ENCODE results near the gene TTC3.

The TTC3 gene

DNA sequence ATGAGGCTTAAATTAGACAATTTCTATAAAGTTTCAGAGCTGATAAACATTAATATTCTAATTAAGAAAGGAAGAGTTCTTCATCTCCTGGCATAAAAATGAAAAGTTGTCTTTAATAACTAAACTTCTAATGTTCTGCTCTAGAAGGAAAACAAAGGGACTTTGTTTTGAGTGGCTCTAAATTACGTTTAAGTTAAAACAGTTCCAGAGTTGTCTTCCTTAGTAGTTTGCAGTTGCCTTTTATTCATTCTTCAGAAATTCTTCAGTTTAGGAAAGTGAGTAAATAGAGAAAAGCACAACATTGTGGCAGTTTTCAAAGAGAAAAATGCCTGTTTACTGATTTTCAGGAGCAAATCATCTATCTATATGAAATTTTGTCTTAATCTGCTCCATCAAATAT lies 86.9 kb downstream of the TTC3 start:
- Histone ChIP-seq H3K4me3 (ENCODE audit: low read length) (no peak overlapping the region), H2AFZ (ENCODE audit: low read length) (no peak overlapping the region), H3F3A (ENCODE audit: insufficient read depth, low read length) (no peaks in the 10 kb centered on the region), H3K27me3 (replicated peaks; ENCODE audit: insufficient read depth, low read length) (no peaks in the 10 kb centered on the region), H3K9me2 (replicated peaks; ENCODE audit: insufficient read depth, low read length) (no peaks in the 10 kb centered on the region), H3K4me1 (ENCODE audit: low read length) (no peaks in the 10 kb centered on the region), H3K4me2 (ENCODE audit: low read depth, low read length) (no peak overlapping the region), H3K9me3 (replicated peaks; ENCODE audit: insufficient read depth, low read length) (no peaks in the 10 kb centered on the region), H3K27ac (ENCODE audit: low read length) (no peak overlapping the region), H4K20me1 (ENCODE audit: insufficient read depth, low read length) (no peaks in the 10 kb centered on the region), H3K9ac (ENCODE audit: low read length) (no peak overlapping the region), H3K36me3 (replicated peaks; ENCODE audit: insufficient read depth, low read length) (no peaks in the 10 kb centered on the region), H3K79me2 (ENCODE audit: low read length) (no peaks in the 10 kb centered on the region)
- TF ChIP-seq EZH2phosphoT487 (IDR thresholded peaks at IDR 0.05; ENCODE audit: low read length), result no peak
- no peak for DNase-seq

DNA sequence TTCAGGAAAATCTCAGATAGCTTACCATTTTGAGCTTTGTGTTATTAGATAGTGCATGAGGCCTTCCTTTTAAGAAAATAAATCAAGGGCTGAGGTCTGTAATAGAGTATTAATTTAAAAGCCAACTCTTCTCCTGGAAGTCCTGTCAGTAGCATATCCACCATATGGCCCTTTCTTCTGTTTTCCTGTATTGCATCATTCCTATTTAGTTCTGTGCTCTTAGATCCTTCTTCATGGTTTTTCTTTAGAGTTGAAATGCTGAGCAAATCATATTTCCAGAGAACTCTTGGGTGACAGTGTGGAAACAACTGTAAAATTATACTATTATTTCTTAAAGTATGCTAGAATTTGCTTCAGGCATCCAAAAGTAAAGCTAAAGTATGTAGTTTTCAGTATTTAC lies 91.7 kb downstream of the TTC3 start:
- no peak for DNase-seq
- H3K9ac ChIP-seq (ENCODE audit: low read length), result no peak overlapping the region
- H3K27me3 ChIP-seq (replicated peaks; ENCODE audit: insufficient read depth, low read length), result no peaks in the 10 kb centered on the region
- H3K27ac ChIP-seq (ENCODE audit: low read length), result no peak overlapping the region
- no peaks in the 10 kb centered on the region for H3K79me2 ChIP-seq (ENCODE audit: low read length)
- H3K9me3 ChIP-seq (replicated peaks; ENCODE audit: insufficient read depth, low read length), result no peaks in the 10 kb centered on the region
- no peaks in the 10 kb centered on the region for H3K4me1 ChIP-seq (ENCODE audit: low read length)
- TF ChIP-seq EZH2phosphoT487 (IDR thresholded peaks at IDR 0.05; ENCODE audit: low read length), result no peak
- no peak for TF ChIP-seq EZH2 (optimal IDR thresholded peaks at IDR 0.05; ENCODE audit: low read depth, low read length)
- TF ChIP-seq, protein P1, sequence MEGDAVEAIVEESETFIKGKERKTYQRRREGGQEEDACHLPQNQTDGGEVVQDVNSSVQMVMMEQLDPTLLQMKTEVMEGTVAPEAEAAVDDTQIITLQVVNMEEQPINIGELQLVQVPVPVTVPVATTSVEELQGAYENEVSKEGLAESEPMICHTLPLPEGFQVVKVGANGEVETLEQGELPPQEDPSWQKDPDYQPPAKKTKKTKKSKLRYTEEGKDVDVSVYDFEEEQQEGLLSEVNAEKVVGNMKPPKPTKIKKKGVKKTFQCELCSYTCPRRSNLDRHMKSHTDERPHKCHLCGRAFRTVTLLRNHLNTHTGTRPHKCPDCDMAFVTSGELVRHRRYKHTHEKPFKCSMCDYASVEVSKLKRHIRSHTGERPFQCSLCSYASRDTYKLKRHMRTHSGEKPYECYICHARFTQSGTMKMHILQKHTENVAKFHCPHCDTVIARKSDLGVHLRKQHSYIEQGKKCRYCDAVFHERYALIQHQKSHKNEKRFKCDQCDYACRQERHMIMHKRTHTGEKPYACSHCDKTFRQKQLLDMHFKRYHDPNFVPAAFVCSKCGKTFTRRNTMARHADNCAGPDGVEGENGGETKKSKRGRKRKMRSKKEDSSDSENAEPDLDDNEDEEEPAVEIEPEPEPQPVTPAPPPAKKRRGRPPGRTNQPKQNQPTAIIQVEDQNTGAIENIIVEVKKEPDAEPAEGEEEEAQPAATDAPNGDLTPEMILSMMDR (IDR thresholded peaks at IDR 0.05; ENCODE audit: low read length), result no peak
- H3K4me2 ChIP-seq (ENCODE audit: low read depth, low read length), result no peak overlapping the region
- H2AFZ ChIP-seq (ENCODE audit: low read length), result no peak overlapping the region
- H4K20me1 ChIP-seq (ENCODE audit: insufficient read depth, low read length), result no peaks in the 10 kb centered on the region
- H3K4me3 ChIP-seq (ENCODE audit: low read length), result no peak overlapping the region
- H3K36me3 ChIP-seq (replicated peaks; ENCODE audit: insufficient read depth, low read length), result no peaks in the 10 kb centered on the region; the same call in 1 of the 2 replicates
- H3F3A ChIP-seq (ENCODE audit: insufficient read depth, low read length), result no peaks in the 10 kb centered on the region
- H3K9me2 ChIP-seq (replicated peaks; ENCODE audit: insufficient read depth, low read length), result no peaks in the 10 kb centered on the region

DNA sequence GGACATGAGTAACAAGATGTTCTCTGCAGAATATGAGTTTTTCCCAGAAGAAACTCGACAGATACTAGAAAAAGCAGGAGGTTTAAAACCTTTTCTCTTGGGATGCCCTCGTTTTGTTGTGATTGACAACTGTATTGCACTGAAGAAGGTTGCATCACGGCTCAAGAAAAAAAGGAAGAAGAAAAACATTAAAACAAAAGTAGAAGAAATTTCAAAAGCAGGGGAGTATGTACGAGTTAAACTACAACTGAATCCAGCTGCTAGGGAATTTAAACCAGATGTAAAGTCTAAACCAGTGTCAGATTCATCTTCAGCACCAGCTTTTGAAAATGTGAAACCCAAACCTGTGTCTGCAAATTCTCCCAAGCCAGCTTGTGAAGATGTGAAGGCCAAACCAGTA lies 92.5 kb downstream of the TTC3 start:
- Histone ChIP-seq H3F3A (ENCODE audit: insufficient read depth, low read length) (no peaks in the 10 kb centered on the region), H3K79me2 (ENCODE audit: low read length) (no peaks in the 10 kb centered on the region), H3K9me3 (replicated peaks; ENCODE audit: insufficient read depth, low read length) (no peaks in the 10 kb centered on the region), H2AFZ (ENCODE audit: low read length) (no peak overlapping the region), H3K4me2 (ENCODE audit: low read depth, low read length) (no peak overlapping the region), H3K9ac (ENCODE audit: low read length) (no peak overlapping the region), H3K4me1 (ENCODE audit: low read length) (no peaks in the 10 kb centered on the region), H3K27me3 (replicated peaks; ENCODE audit: insufficient read depth, low read length) (no peaks in the 10 kb centered on the region), H4K20me1 (ENCODE audit: insufficient read depth, low read length) (no peaks in the 10 kb centered on the region), H3K27ac (ENCODE audit: low read length) (no peak overlapping the region), H3K4me3 (ENCODE audit: low read length) (no peak overlapping the region), H3K36me3 (replicated peaks; ENCODE audit: insufficient read depth, low read length) (no peaks in the 10 kb centered on the region; the same call in 1 of the 2 replicates), H3K9me2 (replicated peaks; ENCODE audit: insufficient read depth, low read length) (no peaks in the 10 kb centered on the region)
- no peak for DNase-seq
- TF ChIP-seq EZH2 (optimal IDR thresholded peaks at IDR 0.05; ENCODE audit: low read depth, low read length), result no peak
- no peak for TF ChIP-seq EZH2phosphoT487 (IDR thresholded peaks at IDR 0.05; ENCODE audit: low read length)
- TF ChIP-seq, protein P1 (IDR thresholded peaks at IDR 0.05; ENCODE audit: low read length), result no peak

DNA sequence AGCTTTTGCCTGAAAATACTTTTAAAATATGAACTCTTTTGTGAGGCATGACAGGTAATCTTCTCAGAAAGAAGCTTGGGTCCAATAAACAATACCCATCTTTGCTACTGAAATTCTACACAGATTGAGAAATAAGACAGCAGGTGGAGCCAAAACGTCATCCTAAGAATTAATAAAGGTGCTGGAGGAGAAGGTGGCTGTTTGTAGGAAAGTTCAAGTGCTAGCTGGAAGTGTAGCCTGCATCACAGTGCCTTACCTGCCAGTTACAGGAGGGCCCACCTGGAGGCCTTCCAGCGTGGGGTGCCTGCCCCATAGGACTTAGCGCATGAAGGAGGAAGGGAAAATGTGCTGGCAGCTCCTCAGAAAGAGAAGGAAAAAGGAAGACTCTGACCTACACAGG lies 93.7 kb downstream of the TTC3 start:
- Histone ChIP-seq H3K36me3 (replicated peaks; ENCODE audit: insufficient read depth, low read length) (no peaks in the 10 kb centered on the region; the same call in 1 of the 2 replicates), H3K4me3 (ENCODE audit: low read length) (no peak overlapping the region), H4K20me1 (ENCODE audit: insufficient read depth, low read length) (no peaks in the 10 kb centered on the region), H3K9me2 (replicated peaks; ENCODE audit: insufficient read depth, low read length) (no peaks in the 10 kb centered on the region), H3K9ac (ENCODE audit: low read length) (no peak overlapping the region), H3F3A (ENCODE audit: insufficient read depth, low read length) (no peaks in the 10 kb centered on the region), H3K9me3 (replicated peaks; ENCODE audit: insufficient read depth, low read length) (no peaks in the 10 kb centered on the region), H3K27ac (ENCODE audit: low read length) (no peak overlapping the region), H3K4me1 (ENCODE audit: low read length) (no peaks in the 10 kb centered on the region), H3K79me2 (ENCODE audit: low read length) (no peaks in the 10 kb centered on the region), H2AFZ (ENCODE audit: low read length) (no peak overlapping the region), H3K4me2 (ENCODE audit: low read depth, low read length) (no peak overlapping the region), H3K27me3 (replicated peaks; ENCODE audit: insufficient read depth, low read length) (no peaks in the 10 kb centered on the region)
- TF ChIP-seq, protein P1 (IDR thresholded peaks at IDR 0.05; ENCODE audit: low read length), result peak; percentile 57
- TF ChIP-seq EZH2 (optimal IDR thresholded peaks at IDR 0.05; ENCODE audit: low read depth, low read length) (no peak), EZH2phosphoT487 (IDR thresholded peaks at IDR 0.05; ENCODE audit: low read length) (no peak)
- DNase-seq, result peak; percentile 58

All from MM.1S (cell line).